CD4-positive, alpha-beta T cell (primary cell): Measurements from ENCODE around the gene BLCAP. TPM values are rescaled to one million over a fixed set of nuclear protein-coding genes. Genes with fewer than 3 reads are reported as not detected.

ENCODE experiments used
- ATAC-seq: fragments of 200-7000 bp; cut with Tn5 transposase; one replicate; pipeline ENCODE4 v1.10.0; 2022; ENCODE audit warnings: mild to moderate bottlenecking; ENCODE audit not compliant: poor library complexity
- CTCF ChIA-PET: fragments of 350-600 bp; sonication (Branson Sonifier 250); formaldehyde crosslinking; loops from one replicate; lab custom pipeline; 2021; ENCODE audit warnings: antibody characterized with exemption, inconsistent platforms; lab: Charles Lee
- POLR2A ChIA-PET: fragments of 350-600 bp; sonication (Branson Sonifier 250); formaldehyde crosslinking; loops from one replicate; lab custom pipeline; 2021; ENCODE audit warnings: antibody characterized with exemption, inconsistent platforms; lab: Charles Lee
- DNase-seq, 14 experiments: peaks; one replicate each; pipeline ENCODE4 v3.0.0-alpha.2; 2013 to 2020; ENCODE audit warnings: mixed read lengths in 2 of 14
- H3K27ac ChIP-seq, 2 donors: one replicate each; pipeline versions ENCODE4 v1.5.1 to v1.7.0; 2013; ENCODE audit warnings: low read length in 2 of 2, low read depth in 1 of 2, mild to moderate bottlenecking in 1 of 2
- H3K27me3 ChIP-seq, 2 experiments: 1 replicate in 1 of 2; 2 replicates in 1 of 2; pipeline versions ENCODE4 v1.6.1 to v1.7.0; 2013; ENCODE audit warnings: low read length in 2 of 2, control low read depth in 1 of 2, mild to moderate bottlenecking in 1 of 2, moderate library complexity in 1 of 2; ENCODE audit not compliant: insufficient read depth in 2 of 2, control insufficient read depth in 1 of 2
- H3K36me3 ChIP-seq: one replicate; pipeline ENCODE4 v1.6.1; 2013; ENCODE audit warnings: low read length, control low read depth; ENCODE audit not compliant: insufficient read depth
- H3K4me1 ChIP-seq: one replicate; pipeline ENCODE4 v1.6.1; 2013; ENCODE audit warnings: low read length, control low read depth; ENCODE audit not compliant: insufficient read depth
- H3K4me3 ChIP-seq: one replicate; pipeline ENCODE4 v1.5.1; 2013; ENCODE audit warnings: mild to moderate bottlenecking, low read length, moderate library complexity
- H3K9me3 ChIP-seq, 2 experiments: 1 replicate in 1 of 2; 2 replicates in 1 of 2; pipeline versions ENCODE4 v1.6.1 to v1.7.0; 2013; ENCODE audit warnings: low read length in 2 of 2, mild to moderate bottlenecking in 2 of 2, control low read depth in 1 of 2, moderate library complexity in 1 of 2; ENCODE audit not compliant: control insufficient read depth in 1 of 2, insufficient read depth in 1 of 2
- H3K27ac Mint-ChIP-seq: one replicate; pipeline ENCODE4 v1.8.0; 2020; ENCODE audit warnings: mixed read lengths
- H3K27me3 Mint-ChIP-seq: one replicate; pipeline ENCODE4 v1.8.0; 2021; ENCODE audit warnings: mixed read lengths
- H3K36me3 Mint-ChIP-seq: one replicate; pipeline ENCODE4 v1.8.0; 2021; ENCODE audit warnings: low read depth, mixed read lengths
- H3K4me1 Mint-ChIP-seq: one replicate; pipeline ENCODE4 v1.8.0; 2021; ENCODE audit warnings: low read depth, mixed read lengths
- H3K4me3 Mint-ChIP-seq: one replicate; pipeline ENCODE4 v1.8.0; 2020; ENCODE audit warnings: mild to moderate bottlenecking, mixed read lengths
- H3K9me3 Mint-ChIP-seq: one replicate; pipeline ENCODE4 v1.8.0; 2020; ENCODE audit warnings: mixed read lengths
- intact Hi-C, 2 experiments: fragments of 100-400 bp; cut with DNase I in 1 of 2; cut with micrococcal nuclease in 1 of 2; formaldehyde crosslinking; loops; one replicate each; pipeline versions ENCODE4 v1.15.1 to v1.9.0; 2023 to 2025; cut with DNase I, micrococcal nuclease
- total RNA-seq, 174 experiments: library from RNA in 2 of 174; stranded (reverse) in 2 of 174; gene quantifications; one replicate each; pipeline ENCODE4 v1.2.3 and lab custom pipeline; 2021 to 2026
- TF ChIP-seq, protein P1 (sequence below): fragments of 200-600 bp; IDR thresholded peaks from one replicate; pipeline ENCODE4 v1.8.0; 2022; ENCODE audit warnings: antibody characterized with exemption, mild to moderate bottlenecking

Gene BLCAP
- total RNA-seq, 2 experiments from 2014 or later = 59.4 to 60.1 TPM

GRCh38 chr20:37539424-37539823 is 11.7 kb upstream of the BLCAP start:
- Histone ChIP-seq H3K36me3 (no peaks in the 10 kb centered on the region), H3K9me3 (no peaks in the 10 kb centered on the region), H3K27me3 (no peaks in the 10 kb centered on the region), H3K27ac (no peak overlapping the region), H3K4me1 (no peaks in the 10 kb centered on the region), H3K4me3 (no peak overlapping the region)
- ATAC-seq = no peak
- Mint-ChIP-seq H3K4me1 (no peaks in the 10 kb centered on the region), H3K4me3 (no peak overlapping the region), H3K27me3 (peaks cover 30% of the 10 kb centered on the region), H3K9me3 (no peaks in the 10 kb centered on the region), H3K36me3 (no peaks in the 10 kb centered on the region), H3K27ac (no peak overlapping the region)
- TF ChIP-seq, protein P1, sequence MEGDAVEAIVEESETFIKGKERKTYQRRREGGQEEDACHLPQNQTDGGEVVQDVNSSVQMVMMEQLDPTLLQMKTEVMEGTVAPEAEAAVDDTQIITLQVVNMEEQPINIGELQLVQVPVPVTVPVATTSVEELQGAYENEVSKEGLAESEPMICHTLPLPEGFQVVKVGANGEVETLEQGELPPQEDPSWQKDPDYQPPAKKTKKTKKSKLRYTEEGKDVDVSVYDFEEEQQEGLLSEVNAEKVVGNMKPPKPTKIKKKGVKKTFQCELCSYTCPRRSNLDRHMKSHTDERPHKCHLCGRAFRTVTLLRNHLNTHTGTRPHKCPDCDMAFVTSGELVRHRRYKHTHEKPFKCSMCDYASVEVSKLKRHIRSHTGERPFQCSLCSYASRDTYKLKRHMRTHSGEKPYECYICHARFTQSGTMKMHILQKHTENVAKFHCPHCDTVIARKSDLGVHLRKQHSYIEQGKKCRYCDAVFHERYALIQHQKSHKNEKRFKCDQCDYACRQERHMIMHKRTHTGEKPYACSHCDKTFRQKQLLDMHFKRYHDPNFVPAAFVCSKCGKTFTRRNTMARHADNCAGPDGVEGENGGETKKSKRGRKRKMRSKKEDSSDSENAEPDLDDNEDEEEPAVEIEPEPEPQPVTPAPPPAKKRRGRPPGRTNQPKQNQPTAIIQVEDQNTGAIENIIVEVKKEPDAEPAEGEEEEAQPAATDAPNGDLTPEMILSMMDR = no peak
- intact Hi-C loops = loop anchor here in 1 of 2 experiments (10.0 kb wide), 1 partner anchor 535 kb away; no protein-coding TSS in a partner anchor
- ChIA-PET POLR2A (no interaction called here), CTCF (no interaction called here)
- DNase-seq = no peak

DNA sequence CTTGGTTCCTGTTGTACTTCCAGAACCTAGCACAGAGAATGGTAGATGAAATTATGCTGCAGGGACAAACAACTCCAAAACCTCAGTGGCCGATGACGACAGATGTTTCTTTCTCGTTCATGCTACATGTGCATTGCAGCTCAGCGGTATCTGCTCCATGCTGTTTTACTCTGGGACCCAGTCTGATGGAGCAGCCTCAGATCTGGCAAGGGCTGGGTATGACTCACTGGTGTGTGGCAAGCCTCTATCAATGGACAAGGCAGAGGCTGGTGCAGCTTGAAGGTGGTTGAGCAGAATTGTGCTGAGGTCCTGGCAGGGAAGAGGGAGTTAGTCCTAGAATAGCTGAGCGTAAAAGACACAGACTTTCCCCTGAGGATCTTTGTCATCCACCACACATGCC is 10.3 kb upstream of the BLCAP start:
- no peaks in the 10 kb centered on the region for H3K4me1 ChIP-seq
- no peak for DNase-seq
- Mint-ChIP-seq H3K27ac (no peak overlapping the region), H3K4me1 (no peaks in the 10 kb centered on the region), H3K9me3 (no peaks in the 10 kb centered on the region), H3K36me3 (no peaks in the 10 kb centered on the region), H3K4me3 (no peak overlapping the region), H3K27me3 (peaks cover 30% of the 10 kb centered on the region)
- TF ChIP-seq, protein P1 = no peak
- POLR2A ChIA-PET = no interaction called here
- H3K36me3 ChIP-seq = no peaks in the 10 kb centered on the region
- H3K27ac ChIP-seq = no peak overlapping the region
- no peaks in the 10 kb centered on the region for H3K27me3 ChIP-seq
- H3K9me3 ChIP-seq = no peaks in the 10 kb centered on the region
- CTCF ChIA-PET = no interaction called here
- ATAC-seq = no peak
- intact Hi-C loops = loop anchor here in 1 of 2 experiments (10.0 kb wide), 1 partner anchor 533 kb away; no protein-coding TSS in a partner anchor
- no peak overlapping the region for H3K4me3 ChIP-seq

- H3K27ac Mint-ChIP-seq = no peak overlapping the region
- ATAC-seq = no peak
- Histone ChIP-seq H3K27me3 (no peaks in the 10 kb centered on the region), H3K36me3 (no peaks in the 10 kb centered on the region), H3K4me1 (no peaks in the 10 kb centered on the region), H3K4me3 (no peak overlapping the region), H3K9me3 (no peaks in the 10 kb centered on the region), H3K27ac (no peak overlapping the region)
- no peak overlapping the region for H3K4me3 Mint-ChIP-seq
- no peaks in the 10 kb centered on the region for H3K4me1 Mint-ChIP-seq
- H3K9me3 Mint-ChIP-seq = no peaks in the 10 kb centered on the region
- TF ChIP-seq, protein P1 = no peak
- ChIA-PET POLR2A (no interaction called here), CTCF (no interaction called here)
- intact Hi-C loops = loop anchor here in 1 of 2 experiments (10.0 kb wide), 1 partner anchor 533 kb away; no protein-coding TSS in a partner anchor
- no peaks in the 10 kb centered on the region for H3K36me3 Mint-ChIP-seq
- peaks cover 30% of the 10 kb centered on the region for H3K27me3 Mint-ChIP-seq
- DNase-seq = no peak
These were observed 9.8 kb upstream of the BLCAP start for GRCh38 chr20:37537505-37537904.
